Measurements from ENCODE around the gene LRRC4C.
"Not testable (repeated sequence)": the region's sequence is repeated elsewhere in the genome, so short reads cannot be mapped to it uniquely, and the experiment has no call there.

Gene LRRC4C

GRCh38 chr11:40921246-40921645 lies 538.2 kb downstream of the LRRC4C start:
- Histone ChIP-seq H3K27me3 (ENCODE audit: control insufficient read depth, insufficient read depth, low read length) (no peaks in the 10 kb centered on the region), H3K9ac (ENCODE audit: low read depth, low read length) (no peak overlapping the region), H3K9me3 (replicated peaks; ENCODE audit: low read length) (no peaks in the 10 kb centered on the region), H3K4me2 (ENCODE audit: low read length) (no peak overlapping the region), H3K4me1 (ENCODE audit: control insufficient read depth, insufficient read depth, low read length) (no peaks in the 10 kb centered on the region), H3K36me3 (ENCODE audit: insufficient read depth, low read length) (no peaks in the 10 kb centered on the region), H3K4me3 (ENCODE audit: low read length) (no peak overlapping the region)

DNA sequence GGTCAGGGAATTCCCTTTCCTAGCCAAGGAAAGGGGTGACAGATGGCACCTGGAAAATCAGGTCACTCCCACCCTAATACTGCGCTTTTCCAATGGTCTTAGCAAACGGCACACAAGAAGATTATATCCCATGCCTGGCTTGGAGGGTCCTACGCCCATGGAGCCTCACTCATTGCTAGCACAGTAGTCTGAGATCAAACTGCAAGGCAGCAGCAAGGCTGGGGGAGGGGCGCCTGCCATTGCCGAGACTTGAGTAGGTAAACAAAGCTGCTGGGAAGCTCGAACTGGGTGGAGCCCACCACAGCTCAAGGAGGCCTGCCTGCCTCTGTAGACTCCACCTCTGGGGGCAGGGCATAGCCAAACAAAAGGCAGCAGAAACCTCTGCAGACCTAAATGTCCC lies 548.7 kb downstream of the LRRC4C start:
- H3K9me3 ChIP-seq (replicated peaks; ENCODE audit: low read length); H3K36me3 ChIP-seq (ENCODE audit: insufficient read depth, low read length); H3K4me2 ChIP-seq (ENCODE audit: low read length); H3K27me3 ChIP-seq (ENCODE audit: control insufficient read depth, insufficient read depth, low read length); H3K9ac ChIP-seq (ENCODE audit: low read depth, low read length); H3K4me3 ChIP-seq (ENCODE audit: low read length); H3K4me1 ChIP-seq (ENCODE audit: control insufficient read depth, insufficient read depth, low read length): not testable (repeated sequence)

GRCh38 chr11:40894501-40894900 lies 565.0 kb downstream of the LRRC4C start:
- no peak overlapping the region for H3K9ac ChIP-seq (ENCODE audit: low read depth, low read length)
- no peak overlapping the region for H3K4me2 ChIP-seq (ENCODE audit: low read length)
- H3K27me3 ChIP-seq (ENCODE audit: control insufficient read depth, insufficient read depth, low read length): no peaks in the 10 kb centered on the region
- peaks cover 6% of the 10 kb centered on the region for H3K9me3 ChIP-seq (replicated peaks; ENCODE audit: low read length)
- H3K36me3 ChIP-seq (ENCODE audit: insufficient read depth, low read length): no peaks in the 10 kb centered on the region
- no peaks in the 10 kb centered on the region for H3K4me1 ChIP-seq (ENCODE audit: control insufficient read depth, insufficient read depth, low read length)
- H3K4me3 ChIP-seq (ENCODE audit: low read length): no peak overlapping the region

DNA sequence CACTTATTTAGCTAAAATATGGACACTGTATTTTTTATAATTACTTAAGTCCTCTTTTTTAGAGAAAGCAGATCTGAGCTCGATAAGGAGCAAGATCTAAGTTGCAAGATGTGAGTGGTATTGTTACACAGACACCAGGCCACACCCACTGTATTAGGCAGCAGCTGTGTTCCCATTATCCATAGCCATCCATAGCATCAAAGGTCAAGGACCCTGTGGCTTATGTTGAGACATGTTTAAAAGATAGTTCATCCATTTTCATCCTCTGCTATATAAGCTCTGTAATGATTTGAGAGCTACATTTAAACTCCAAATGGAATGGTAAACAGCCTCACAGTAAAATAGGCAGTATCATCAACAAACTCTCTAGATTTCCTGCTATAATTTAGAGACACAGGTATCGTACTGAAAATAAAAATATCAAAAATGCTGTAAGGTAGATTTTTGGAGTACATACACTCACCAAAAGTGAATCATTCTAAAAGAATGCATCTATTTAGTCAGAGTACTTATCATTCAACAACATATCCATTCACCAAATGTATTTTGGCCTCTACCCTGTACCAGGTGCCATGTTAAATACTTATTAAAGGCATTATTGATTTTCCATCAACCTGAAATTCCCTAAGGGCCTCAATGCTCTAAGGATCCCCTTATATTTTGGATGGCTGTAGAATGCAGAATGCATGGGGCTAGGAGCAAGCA lies 574.0 kb downstream of the LRRC4C start:
- no peak overlapping the region for H3K4me2 ChIP-seq (ENCODE audit: low read length)
- no peaks in the 10 kb centered on the region for H3K9me3 ChIP-seq (replicated peaks; ENCODE audit: low read length)
- H3K27me3 ChIP-seq (ENCODE audit: control insufficient read depth, insufficient read depth, low read length): no peaks in the 10 kb centered on the region
- no peak overlapping the region for H3K4me3 ChIP-seq (ENCODE audit: low read length)
- H3K4me1 ChIP-seq (ENCODE audit: control insufficient read depth, insufficient read depth, low read length): no peaks in the 10 kb centered on the region
- H3K9ac ChIP-seq (ENCODE audit: low read depth, low read length): no peak overlapping the region
- no peaks in the 10 kb centered on the region for H3K36me3 ChIP-seq (ENCODE audit: insufficient read depth, low read length)

- Histone ChIP-seq H3K4me2 (ENCODE audit: low read length) (no peak overlapping the region), H3K4me3 (ENCODE audit: low read length) (no peak overlapping the region), H3K36me3 (ENCODE audit: insufficient read depth, low read length) (no peaks in the 10 kb centered on the region), H3K27me3 (ENCODE audit: control insufficient read depth, insufficient read depth, low read length) (no peaks in the 10 kb centered on the region), H3K9ac (ENCODE audit: low read depth, low read length) (no peak overlapping the region), H3K4me1 (ENCODE audit: control insufficient read depth, insufficient read depth, low read length) (no peaks in the 10 kb centered on the region), H3K9me3 (replicated peaks; ENCODE audit: low read length) (peaks cover 1% of the 10 kb centered on the region)
These were observed 577.2 kb downstream of the LRRC4C start for GRCh38 chr11:40882301-40882700.

- Histone ChIP-seq H3K36me3 (ENCODE audit: insufficient read depth, low read length) (no peaks in the 10 kb centered on the region), H3K9ac (ENCODE audit: low read depth, low read length) (no peak overlapping the region), H3K9me3 (replicated peaks; ENCODE audit: low read length) (peaks cover 3% of the 10 kb centered on the region), H3K27me3 (ENCODE audit: control insufficient read depth, insufficient read depth, low read length) (no peaks in the 10 kb centered on the region), H3K4me3 (ENCODE audit: low read length) (no peak overlapping the region), H3K4me1 (ENCODE audit: control insufficient read depth, insufficient read depth, low read length) (no peaks in the 10 kb centered on the region), H3K4me2 (ENCODE audit: low read length) (no peak overlapping the region)
These were observed 579.5 kb downstream of the LRRC4C start for GRCh38 chr11:40879911-40880310.

- no peak overlapping the region for H3K4me2 ChIP-seq (ENCODE audit: low read length)
- H3K27me3 ChIP-seq (ENCODE audit: control insufficient read depth, insufficient read depth, low read length): no peaks in the 10 kb centered on the region
- no peaks in the 10 kb centered on the region for H3K36me3 ChIP-seq (ENCODE audit: insufficient read depth, low read length)
- no peak overlapping the region for H3K4me3 ChIP-seq (ENCODE audit: low read length)
- H3K9ac ChIP-seq (ENCODE audit: low read depth, low read length): no peak overlapping the region
- H3K4me1 ChIP-seq (ENCODE audit: control insufficient read depth, insufficient read depth, low read length): no peaks in the 10 kb centered on the region
- peaks cover 3% of the 10 kb centered on the region for H3K9me3 ChIP-seq (replicated peaks; ENCODE audit: low read length)
These were observed 581.5 kb downstream of the LRRC4C start for GRCh38 chr11:40877981-40878380.

DNA sequence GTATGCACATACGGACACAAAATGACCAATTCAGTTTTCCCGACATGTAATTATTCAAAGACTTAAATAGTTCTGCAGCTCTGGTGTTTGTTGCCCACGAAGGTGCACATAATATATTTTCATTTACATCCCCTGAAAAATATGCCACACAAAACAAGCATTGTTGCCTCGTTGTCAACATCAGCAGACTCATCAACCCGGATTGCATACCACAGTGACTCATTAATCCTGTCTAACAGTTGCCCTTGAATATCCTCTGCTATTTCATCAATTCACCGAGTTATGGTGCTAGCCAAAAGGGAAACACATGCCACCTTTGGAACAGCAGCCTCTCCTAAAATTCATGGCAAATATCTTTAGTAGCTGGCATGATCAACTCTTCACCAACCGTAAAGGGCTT lies 582.2 kb downstream of the LRRC4C start:
- H3K9me3 ChIP-seq (replicated peaks; ENCODE audit: low read length): peaks cover 3% of the 10 kb centered on the region
- no peaks in the 10 kb centered on the region for H3K27me3 ChIP-seq (ENCODE audit: control insufficient read depth, insufficient read depth, low read length)
- no peaks in the 10 kb centered on the region for H3K36me3 ChIP-seq (ENCODE audit: insufficient read depth, low read length)
- H3K9ac ChIP-seq (ENCODE audit: low read depth, low read length): no peak overlapping the region
- no peak overlapping the region for H3K4me2 ChIP-seq (ENCODE audit: low read length)
- no peak overlapping the region for H3K4me3 ChIP-seq (ENCODE audit: low read length)
- no peaks in the 10 kb centered on the region for H3K4me1 ChIP-seq (ENCODE audit: control insufficient read depth, insufficient read depth, low read length)

DNA sequence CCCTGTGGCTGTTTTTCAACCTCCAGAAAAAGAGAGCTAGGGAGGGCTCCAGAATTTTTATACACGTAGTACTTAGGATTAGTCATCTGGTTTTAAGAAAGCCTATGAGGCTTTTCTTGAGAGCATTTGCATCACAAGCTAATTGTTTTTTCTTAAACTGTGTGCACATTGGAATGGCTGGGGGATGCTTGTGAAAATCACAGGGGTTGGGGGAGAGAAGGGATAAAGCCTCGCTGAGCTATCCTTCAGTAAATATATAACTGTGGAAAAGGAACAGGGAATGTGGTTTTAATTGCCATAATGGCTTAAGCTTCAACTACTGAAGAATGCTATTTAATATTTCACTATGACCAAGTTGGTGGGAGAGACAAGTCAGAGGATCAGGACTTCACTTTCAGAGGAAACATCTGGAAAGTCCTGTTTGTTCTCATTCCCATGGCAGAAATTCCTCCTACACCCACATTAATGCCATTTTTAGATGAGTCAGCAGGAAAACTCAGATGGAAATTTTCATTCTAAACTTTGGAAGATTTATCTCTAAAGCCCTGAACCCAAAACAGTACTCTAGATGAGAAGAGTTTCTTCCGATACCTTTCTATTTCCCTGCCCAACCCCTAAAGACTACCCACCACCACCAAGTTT lies 591.3 kb downstream of the LRRC4C start:
- Histone ChIP-seq H3K9ac (ENCODE audit: low read depth, low read length) (no peak overlapping the region), H3K4me2 (ENCODE audit: low read length) (no peak overlapping the region), H3K36me3 (ENCODE audit: insufficient read depth, low read length) (no peaks in the 10 kb centered on the region), H3K27me3 (ENCODE audit: control insufficient read depth, insufficient read depth, low read length) (no peaks in the 10 kb centered on the region), H3K9me3 (replicated peaks; ENCODE audit: low read length) (peaks cover 7% of the 10 kb centered on the region), H3K4me3 (ENCODE audit: low read length) (no peak overlapping the region), H3K4me1 (ENCODE audit: control insufficient read depth, insufficient read depth, low read length) (no peaks in the 10 kb centered on the region)

DNA sequence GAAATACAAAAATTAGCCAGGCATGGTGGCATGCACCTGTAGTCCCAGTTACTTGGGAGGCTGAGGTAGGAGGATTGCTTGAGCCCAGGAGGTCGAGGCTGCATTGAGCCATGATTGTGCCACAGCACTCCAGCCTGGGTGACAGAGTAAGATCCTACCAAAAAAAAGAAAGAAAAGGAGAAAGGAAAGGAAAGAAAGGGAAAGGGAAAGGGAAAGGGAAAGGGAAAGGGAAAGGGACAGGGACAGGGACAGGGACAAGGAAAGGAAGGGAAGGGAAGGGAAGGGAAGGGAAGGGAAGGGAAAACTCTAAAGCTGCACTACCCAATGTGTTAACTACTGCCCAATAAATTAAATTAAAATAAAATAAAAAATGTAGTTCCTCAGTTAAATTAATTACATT lies 601.7 kb downstream of the LRRC4C start:
- H3K4me1 ChIP-seq (ENCODE audit: control insufficient read depth, insufficient read depth, low read length); H3K9me3 ChIP-seq (replicated peaks; ENCODE audit: low read length); H3K36me3 ChIP-seq (ENCODE audit: insufficient read depth, low read length); H3K4me3 ChIP-seq (ENCODE audit: low read length); H3K9ac ChIP-seq (ENCODE audit: low read depth, low read length); H3K27me3 ChIP-seq (ENCODE audit: control insufficient read depth, insufficient read depth, low read length); H3K4me2 ChIP-seq (ENCODE audit: low read length): not testable (repeated sequence)

GRCh38 chr11:40842750-40843339 lies 616.6 kb downstream of the LRRC4C start:
- no peak overlapping the region for H3K4me3 ChIP-seq (ENCODE audit: low read length)
- no peaks in the 10 kb centered on the region for H3K27me3 ChIP-seq (ENCODE audit: control insufficient read depth, insufficient read depth, low read length)
- no peaks in the 10 kb centered on the region for H3K36me3 ChIP-seq (ENCODE audit: insufficient read depth, low read length)
- H3K4me2 ChIP-seq (ENCODE audit: low read length): no peak overlapping the region
- H3K9me3 ChIP-seq (replicated peaks; ENCODE audit: low read length): peaks cover 8% of the 10 kb centered on the region
- no peaks in the 10 kb centered on the region for H3K4me1 ChIP-seq (ENCODE audit: control insufficient read depth, insufficient read depth, low read length)
- H3K9ac ChIP-seq (ENCODE audit: low read depth, low read length): no peak overlapping the region

DNA sequence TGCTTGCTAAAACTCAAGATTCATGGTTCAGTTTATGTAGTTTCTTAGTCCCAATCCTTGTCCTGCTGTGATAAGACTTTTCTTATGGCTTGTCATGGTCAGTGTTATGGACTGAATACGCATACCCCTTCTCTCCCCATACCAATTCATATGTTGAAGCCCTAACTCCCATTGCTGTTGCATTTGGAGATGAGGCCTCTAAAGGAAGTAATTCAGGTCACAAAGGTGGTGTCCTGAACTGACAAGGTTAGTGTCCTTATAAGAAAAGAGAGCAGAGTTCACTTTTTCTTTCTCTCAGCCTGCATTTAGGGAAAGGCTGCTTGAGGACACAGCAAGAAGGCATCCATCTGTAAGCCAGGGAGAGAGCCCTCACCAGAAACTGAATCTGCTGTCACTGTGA lies 618.2 kb downstream of the LRRC4C start:
- Histone ChIP-seq H3K4me3 (ENCODE audit: low read length) (no peak overlapping the region), H3K4me1 (ENCODE audit: control insufficient read depth, insufficient read depth, low read length) (no peaks in the 10 kb centered on the region), H3K9me3 (replicated peaks; ENCODE audit: low read length) (peaks cover 8% of the 10 kb centered on the region), H3K36me3 (ENCODE audit: insufficient read depth, low read length) (no peaks in the 10 kb centered on the region), H3K27me3 (ENCODE audit: control insufficient read depth, insufficient read depth, low read length) (no peaks in the 10 kb centered on the region), H3K4me2 (ENCODE audit: low read length) (no peak overlapping the region), H3K9ac (ENCODE audit: low read depth, low read length) (no peak overlapping the region)

Data from skeletal muscle satellite cell (primary cell).